Esophagus muscularis mucosa (tissue), 4 donors: ENCODE results near the gene JDP2. TPM values are rescaled to one million over a fixed set of nuclear protein-coding genes. Genes with fewer than 3 reads are reported as not detected.

Experiments used
- DNase-seq: peaks from one replicate; pipeline ENCODE4 v3.0.0-alpha.2; 2017; ENCODE audit errors: extremely low spot score
- H3K27ac ChIP-seq, 4 donors: fragments of 200-600 bp; sonication (generic); replicated peaks in 1 of 4; 1 replicate in 3 of 4; 2 replicates in 1 of 4; pipeline ENCODE4 v1.5.1; 2016 to 2019; ENCODE audit warnings: mild to moderate bottlenecking in 1 of 4
- H3K27me3 ChIP-seq, 4 donors: fragments of 200-600 bp; sonication (generic); one replicate each; pipeline versions ENCODE4 v1.5.1 to v1.6.0; 2016 to 2019
- H3K36me3 ChIP-seq, 4 donors: fragments of 200-600 bp; sonication (generic); one replicate each; pipeline ENCODE4 v1.5.1; 2016 to 2019
- H3K4me1 ChIP-seq, 4 donors: fragments of 200-600 bp; sonication (generic); one replicate each; pipeline ENCODE4 v1.5.1; 2016 to 2019
- H3K4me3 ChIP-seq, 4 donors: fragments of 200-600 bp; sonication (generic); 1 replicate in 2 of 4; 2 replicates in 2 of 4; pipeline ENCODE4 v1.5.1; 2016 to 2019; ENCODE audit warnings: mild to moderate bottlenecking in 4 of 4, moderate library complexity in 1 of 4
- H3K9me3 ChIP-seq, 4 donors: fragments of 200-600 bp; sonication (generic); 1 replicate in 3 of 4; 2 replicates in 1 of 4; pipeline ENCODE4 v1.5.1; 2016 to 2019
- CTCF ChIP-seq, 3 experiments: fragments of 200-600 bp in 2 of 3; fragments of 450-650 bp in 1 of 3; sonication (generic) in 2 of 3; IDR thresholded peaks; one replicate each; pipeline ENCODE4 v1.5.1; 2017 to 2019; ENCODE audit warnings: antibody characterized with exemption in 3 of 3, mild to moderate bottlenecking in 2 of 3, moderate library complexity in 1 of 3
- EP300 ChIP-seq: sonication (generic); formaldehyde crosslinking; IDR thresholded peaks from one replicate; pipeline ENCODE4 v1.6.1; 2017; ENCODE audit warnings: antibody characterized with exemption
- POLR2A ChIP-seq: fragments of 450-650 bp; IDR thresholded peaks from one replicate; pipeline ENCODE4 v1.6.1; 2017; ENCODE audit warnings: antibody characterized with exemption, moderate library complexity, mild to moderate bottlenecking, low read depth
- POLR2AphosphoS5 ChIP-seq, 2 donors: sonication (generic); formaldehyde crosslinking; IDR thresholded peaks; one replicate each; pipeline ENCODE4 v1.6.1; 2017; ENCODE audit warnings: antibody characterized with exemption in 2 of 2
- WGBS: methylation state at CpG from one replicate; pipeline ENCODE4 v1.1.5; 2018; 5-methylcytosine and 5-hydroxymethylcytosine counted together
- intact Hi-C: fragments of 100-400 bp; cut with DNase I; formaldehyde crosslinking; loops from one replicate; pipeline ENCODE4 v1.15.1; 2023
- total RNA-seq, 4 donors: library from RNA; depleted of rRNA; stranded (reverse); fragments of >200 nt; gene quantifications; one replicate each; pipeline versions ENCODE4 v1.1.0 to v1.2.1, GENCODE V29; 2016

Gene JDP2
- total RNA-seq, 4 donors from 2014 or later, result 50.5 to 94.5 (median 78.3) TPM

- TF ChIP-seq CTCF (IDR thresholded peaks at IDR 0.05) (no peak), POLR2AphosphoS5 (IDR thresholded peaks at IDR 0.05) (peak; percentile 46 to 73)
- intact Hi-C loops, result no loop called here
- peaks cover 61 to 93% (median 85%) of the 10 kb centered on the region in 4 donors for H3K4me1 ChIP-seq
- peak overlapping the region; percentile 70 to 78 (median 76) for H3K27ac ChIP-seq
- H3K36me3 ChIP-seq, result peaks cover 13 to 83% (median 43%) of the 10 kb centered on the region in 4 donors
- DNase-seq, result no peak
- WGBS, result 34% methylated on average over 11 of the region's 14 CpGs
- peak overlapping the region in 1 of 4 donors; percentile 16 for H3K4me3 ChIP-seq
- no peaks in the 10 kb centered on the region for H3K27me3 ChIP-seq
- no peaks in the 10 kb centered on the region for H3K9me3 ChIP-seq
Measured at GRCh38 chr14:75440733-75441477, 13.1 kb downstream of the JDP2 start.

GRCh38 chr14:75441728-75442127 is 13.9 kb downstream of the JDP2 start:
- Histone ChIP-seq H3K4me3 (no peak overlapping the region), H3K27ac (peak overlapping the region; percentile 70 to 78 (median 76)), H3K9me3 (no peaks in the 10 kb centered on the region), H3K36me3 (peaks cover 13 to 83% (median 42%) of the 10 kb centered on the region in 4 donors), H3K27me3 (no peaks in the 10 kb centered on the region), H3K4me1 (peaks cover 58 to 91% (median 78%) of the 10 kb centered on the region in 4 donors)
- intact Hi-C loops, result no loop called here
- no peak for DNase-seq
- WGBS, result 56% methylated on average over 6 of the region's 6 CpGs
- no peak for TF ChIP-seq CTCF (IDR thresholded peaks at IDR 0.05)
- no peak for TF ChIP-seq POLR2A
- no peak for TF ChIP-seq POLR2AphosphoS5 (IDR thresholded peaks at IDR 0.05)
- no peak for TF ChIP-seq EP300

- peaks cover 53 to 91% (median 74%) of the 10 kb centered on the region in 4 donors for H3K4me1 ChIP-seq
- TF ChIP-seq POLR2A (no peak), POLR2AphosphoS5 (IDR thresholded peaks at IDR 0.05) (no peak), EP300 (no peak), CTCF (IDR thresholded peaks at IDR 0.05) (no peak)
- 95% methylated on average over 4 of the region's 4 CpGs for WGBS
- DNase-seq, result no peak
- no peaks in the 10 kb centered on the region for H3K9me3 ChIP-seq
- no peaks in the 10 kb centered on the region for H3K27me3 ChIP-seq
- peak overlapping the region; percentile 70 to 78 (median 76) for H3K27ac ChIP-seq
- intact Hi-C loops, result no loop called here
- no peak overlapping the region for H3K4me3 ChIP-seq
- peaks cover 13 to 86% (median 41%) of the 10 kb centered on the region in 4 donors for H3K36me3 ChIP-seq
Measured at GRCh38 chr14:75442166-75442565, 14.3 kb downstream of the JDP2 start.

- Histone ChIP-seq H3K36me3 (peaks cover 13 to 84% (median 38%) of the 10 kb centered on the region in 4 donors), H3K4me3 (no peak overlapping the region), H3K4me1 (peaks cover 49 to 91% (median 72%) of the 10 kb centered on the region in 4 donors), H3K27me3 (no peaks in the 10 kb centered on the region), H3K9me3 (no peaks in the 10 kb centered on the region), H3K27ac (peak overlapping the region; percentile 70 to 78 (median 76))
- TF ChIP-seq POLR2A (no peak), EP300 (no peak), POLR2AphosphoS5 (IDR thresholded peaks at IDR 0.05) (no peak), CTCF (IDR thresholded peaks at IDR 0.05) (no peak)
- no peak for DNase-seq
- intact Hi-C loops, result no loop called here
- WGBS, result 65% methylated on average over 8 of the region's 8 CpGs
Measured at GRCh38 chr14:75442642-75443041, 14.8 kb downstream of the JDP2 start.
